SHP77 treated with DMSO at 0.1 percent for 48 hours (cell line): ENCODE results near the gene BMAL1.

Experiments used
- DNase-seq: peaks from one replicate; lab custom pipeline; 2025; lab: John Stamatoyannopoulos, UW

The BMAL1 gene

DNA sequence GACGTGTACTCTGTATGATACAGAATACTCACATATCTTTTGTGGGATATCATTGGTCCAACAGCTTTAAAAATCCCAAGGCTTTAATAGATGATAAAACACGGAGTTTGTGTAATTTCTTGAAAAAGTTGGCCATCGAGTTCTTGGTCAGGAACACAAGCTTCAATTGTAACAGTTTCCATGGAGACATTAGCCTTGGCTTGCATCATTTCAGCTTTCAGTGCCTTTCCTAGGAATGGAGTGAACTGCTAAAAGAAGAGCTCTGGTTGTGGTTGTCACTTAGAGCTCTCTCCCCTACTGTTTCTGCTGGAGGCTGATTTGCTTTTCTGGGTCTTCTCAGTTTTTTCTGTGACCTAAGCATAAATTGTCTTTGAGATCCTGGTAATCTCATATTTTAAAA lies 14.2 kb downstream of the BMAL1 start:
- no peak for DNase-seq

DNA sequence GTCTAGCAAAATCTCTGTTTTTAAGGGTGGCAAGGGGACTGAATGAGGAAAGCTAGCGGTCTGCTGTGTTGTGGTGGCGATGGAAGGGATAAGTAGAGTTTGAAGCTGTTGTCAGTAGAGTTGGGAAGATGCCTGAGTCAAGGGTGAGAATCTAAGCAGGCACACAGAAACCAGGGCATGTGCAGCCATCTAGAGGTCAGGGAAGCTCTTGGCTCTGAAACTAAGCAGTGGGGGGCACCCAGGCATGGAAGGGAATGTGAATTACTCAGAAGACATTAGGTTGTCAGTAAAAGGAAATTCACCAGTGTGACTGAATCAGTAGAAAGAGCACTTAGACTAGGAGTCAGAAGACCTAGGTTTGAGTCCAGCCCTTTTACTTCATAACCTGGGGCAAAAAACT lies 15.4 kb downstream of the BMAL1 start:
- DNase-seq: no peak

DNA sequence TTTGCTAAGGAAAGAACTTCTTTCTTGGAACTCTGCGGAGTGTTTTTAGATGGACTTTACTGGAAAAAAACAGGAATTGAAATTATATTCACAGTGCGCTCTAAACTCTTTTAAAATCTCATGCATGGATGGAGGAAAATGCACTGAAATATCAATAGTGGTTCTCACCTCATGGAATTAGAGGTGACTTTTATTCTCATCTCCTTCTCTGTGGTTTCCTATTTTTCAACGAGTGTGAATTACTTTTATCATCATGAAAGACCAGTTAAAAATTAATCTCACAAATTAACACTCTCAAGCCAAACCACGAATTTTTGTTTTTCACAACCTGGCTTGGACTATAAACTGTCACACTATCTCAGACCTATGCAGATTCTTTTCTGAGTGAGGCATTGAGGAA lies 16.6 kb downstream of the BMAL1 start:
- DNase-seq: no peak

DNA sequence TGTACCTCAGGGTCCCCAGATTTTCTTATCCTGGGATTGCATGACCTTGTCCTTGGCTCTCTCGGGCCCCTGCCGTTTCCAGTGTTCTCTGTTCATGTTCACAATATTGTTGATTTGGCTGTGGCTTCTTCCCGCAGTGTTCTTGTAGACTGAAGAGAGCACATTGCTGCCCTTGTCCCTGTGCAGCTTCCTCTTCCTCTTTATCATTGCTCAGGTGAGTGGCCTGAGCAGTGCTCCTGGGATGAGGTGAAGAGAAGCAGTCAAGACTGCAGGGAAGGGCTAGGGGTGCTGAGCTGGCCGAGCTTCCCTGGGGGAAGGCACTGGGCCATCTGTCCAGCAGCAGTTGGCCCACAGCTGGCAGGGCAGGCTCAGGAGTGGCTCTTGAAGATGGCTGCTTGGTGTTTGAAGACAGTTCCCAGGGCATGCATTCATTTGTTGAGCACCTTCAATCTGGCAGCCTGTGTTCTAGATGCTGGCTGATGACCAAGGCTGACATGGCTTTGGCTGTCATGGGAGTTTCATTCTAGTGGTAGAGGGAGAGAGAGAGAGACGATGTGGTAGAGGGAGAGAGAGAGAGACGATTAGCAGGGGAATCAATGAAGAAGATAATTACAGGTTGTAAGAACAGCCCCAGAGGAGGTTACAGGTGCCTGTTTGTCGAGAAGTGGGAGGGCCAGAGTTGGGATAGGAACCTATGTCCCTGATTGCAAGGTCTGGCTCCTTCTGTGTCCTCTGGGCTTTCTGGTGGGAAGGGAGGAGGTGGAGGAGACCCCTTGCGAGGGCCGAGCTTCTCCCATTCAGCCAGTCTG lies 17.4 kb downstream of the BMAL1 start:
- DNase-seq: no peak

DNA sequence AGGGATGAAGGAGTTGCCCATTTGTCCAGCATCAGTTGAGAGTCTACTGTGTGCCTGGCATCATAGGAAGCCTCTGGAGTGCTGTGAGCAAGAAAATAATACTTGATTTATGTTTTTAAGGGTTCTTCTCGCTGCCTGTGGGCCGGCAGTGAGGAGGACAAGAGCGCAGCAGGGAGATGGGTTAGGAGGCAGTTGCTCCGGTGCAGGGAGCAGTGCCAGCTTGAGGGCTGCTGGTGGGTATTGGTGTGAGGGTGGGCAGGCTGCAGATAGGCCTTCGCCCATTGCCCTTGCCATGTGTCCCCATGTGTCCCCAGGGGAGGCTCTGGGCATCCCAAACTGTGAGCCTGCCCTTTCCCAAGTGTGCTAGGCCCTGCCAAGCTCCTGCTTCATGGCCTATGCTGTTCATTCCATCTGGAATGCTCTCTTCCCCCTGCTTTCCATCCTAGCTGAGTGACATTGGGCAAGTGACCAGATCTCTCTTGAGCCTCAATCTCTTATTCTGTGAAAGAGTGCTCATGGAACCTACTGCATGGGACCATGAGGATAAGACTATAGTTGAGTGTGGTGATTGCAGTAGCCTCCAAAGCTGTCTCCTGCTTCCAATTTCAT lies 19.8 kb downstream of the BMAL1 start:
- DNase-seq: no peak

DNA sequence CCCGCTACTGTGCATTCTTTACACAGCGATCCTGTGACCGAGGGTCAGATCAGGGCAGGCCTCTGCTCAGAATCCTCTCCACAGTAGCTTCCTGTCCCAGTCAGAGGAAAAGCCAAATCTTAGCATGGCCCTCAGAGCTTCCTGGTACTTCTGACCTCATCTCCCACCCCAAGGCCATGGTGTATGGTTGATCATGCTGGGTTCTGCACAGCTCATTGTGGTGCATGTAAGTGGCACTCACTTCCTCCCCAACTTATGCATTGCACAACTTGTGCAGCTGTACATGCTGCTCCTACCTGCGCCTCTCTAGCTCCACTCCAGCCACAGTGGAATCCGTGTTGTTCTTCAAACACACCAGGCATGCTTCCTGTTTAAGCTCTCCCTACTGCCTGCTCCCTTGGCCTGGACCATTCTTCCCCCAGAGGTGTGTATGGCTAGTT lies 20.3 kb downstream of the BMAL1 start:
- DNase-seq: no peak

DNA sequence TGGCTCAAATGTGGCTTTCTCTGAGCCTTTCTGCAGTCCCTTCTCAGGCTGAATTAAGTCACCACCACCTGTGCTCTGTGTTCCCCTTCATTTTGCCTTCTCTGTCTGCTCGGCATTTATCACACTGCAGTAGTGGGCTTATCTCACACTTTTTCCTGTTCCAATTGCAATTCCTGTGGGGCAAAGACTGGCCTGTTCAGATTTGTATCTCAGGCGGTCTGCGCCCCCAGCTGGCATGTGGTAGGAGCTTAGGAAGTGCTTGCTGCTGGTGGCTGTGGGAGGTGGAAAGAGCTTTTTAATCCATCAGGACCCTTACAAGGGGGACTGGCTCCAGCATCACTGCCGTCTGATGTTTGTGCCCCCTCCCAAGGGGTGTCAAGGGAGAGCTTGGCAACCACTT lies 21.2 kb downstream of the BMAL1 start:
- no peak for DNase-seq

DNA sequence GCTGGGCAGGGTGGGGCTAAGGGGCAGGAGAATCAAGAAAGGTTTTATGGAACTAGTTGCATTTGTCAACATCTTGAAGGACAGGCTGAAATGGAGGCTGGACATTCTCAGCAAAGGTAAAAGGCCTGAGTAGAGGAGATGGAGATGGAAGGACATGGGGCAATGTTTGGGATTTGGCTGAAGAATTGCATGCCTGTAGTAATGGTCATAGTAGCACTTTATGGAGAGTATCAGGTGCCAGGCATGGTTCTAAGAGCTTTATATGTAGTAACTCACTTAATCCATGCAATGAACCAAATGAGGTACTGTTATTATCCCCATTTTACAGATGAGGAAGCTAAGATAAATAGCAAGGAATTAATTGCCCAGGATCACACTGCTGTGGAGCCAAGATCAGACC lies 23.9 kb downstream of the BMAL1 start:
- DNase-seq: no peak

DNA sequence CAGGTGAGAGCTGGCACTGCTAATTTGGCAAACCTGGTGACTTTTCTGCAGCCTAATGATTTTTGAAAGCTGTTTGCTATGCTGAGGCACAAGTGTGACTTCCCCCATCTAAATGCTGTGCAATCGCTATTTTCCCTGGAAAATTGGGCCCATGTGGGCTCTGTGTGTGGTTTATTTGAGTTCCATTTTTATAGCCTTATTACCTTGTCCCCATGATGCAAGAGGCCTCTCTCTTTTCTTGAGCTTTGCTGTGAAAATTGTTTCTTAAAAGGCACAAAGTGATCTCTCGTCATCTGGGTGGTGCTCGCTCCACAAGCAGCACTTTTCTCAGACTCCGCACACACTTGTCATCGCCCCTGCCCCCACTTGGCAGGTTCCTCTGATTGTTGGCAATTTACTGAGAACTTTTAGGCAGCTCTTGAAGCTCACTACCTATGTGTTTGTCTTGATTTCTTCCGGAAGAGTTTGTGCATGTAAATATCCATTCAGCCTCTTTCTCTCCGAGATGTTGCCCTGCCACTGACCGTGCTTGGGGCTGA lies 24.9 kb downstream of the BMAL1 start:
- DNase-seq: no peak

DNA sequence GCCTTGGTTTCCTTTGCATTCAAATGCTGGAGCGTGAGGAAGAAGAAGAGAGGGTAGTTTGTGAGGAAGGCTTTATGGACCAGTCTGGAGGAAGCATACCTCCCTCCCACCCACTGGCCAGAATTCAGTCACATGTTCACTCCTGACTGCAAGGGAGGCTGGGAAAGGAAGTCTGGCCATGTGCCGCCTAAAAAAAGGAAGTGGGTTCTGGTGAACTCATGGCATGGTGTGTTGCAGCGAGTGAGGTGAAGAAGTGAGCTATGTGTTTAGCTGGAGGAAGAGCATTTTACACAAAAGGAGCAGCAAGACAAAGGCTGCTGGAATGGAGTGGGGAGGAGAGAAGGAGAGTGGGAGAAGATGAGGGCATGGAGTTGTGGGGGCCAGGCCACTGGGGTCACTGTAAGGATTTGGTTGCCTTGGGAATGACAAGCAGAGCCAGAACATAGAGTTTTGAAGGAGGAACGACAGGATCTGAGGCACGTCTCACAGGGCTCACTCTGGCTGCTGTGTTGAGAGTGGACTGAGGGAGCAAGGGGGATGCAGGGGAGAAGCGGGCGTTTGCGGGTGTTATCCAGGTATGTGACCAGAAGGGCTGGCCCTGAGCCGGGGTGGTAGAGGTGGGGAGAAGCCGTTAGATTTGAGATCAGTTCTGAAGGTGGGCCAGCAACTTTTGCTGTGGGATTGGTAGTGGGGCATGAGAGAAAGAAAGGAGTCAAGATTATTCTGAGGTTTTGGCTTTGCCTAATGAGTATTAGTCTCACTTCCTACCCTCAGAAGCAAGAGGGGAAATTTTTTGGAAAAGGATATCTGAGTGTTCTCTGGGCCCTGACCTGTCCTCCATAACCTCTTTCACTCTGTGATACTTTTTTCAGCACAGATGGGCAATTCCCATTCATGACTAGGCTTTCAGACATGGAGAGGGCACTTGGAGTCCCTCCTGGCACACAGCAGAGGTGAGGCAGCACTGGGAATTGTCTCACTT lies 26.4 kb downstream of the BMAL1 start:
- no peak for DNase-seq

DNA sequence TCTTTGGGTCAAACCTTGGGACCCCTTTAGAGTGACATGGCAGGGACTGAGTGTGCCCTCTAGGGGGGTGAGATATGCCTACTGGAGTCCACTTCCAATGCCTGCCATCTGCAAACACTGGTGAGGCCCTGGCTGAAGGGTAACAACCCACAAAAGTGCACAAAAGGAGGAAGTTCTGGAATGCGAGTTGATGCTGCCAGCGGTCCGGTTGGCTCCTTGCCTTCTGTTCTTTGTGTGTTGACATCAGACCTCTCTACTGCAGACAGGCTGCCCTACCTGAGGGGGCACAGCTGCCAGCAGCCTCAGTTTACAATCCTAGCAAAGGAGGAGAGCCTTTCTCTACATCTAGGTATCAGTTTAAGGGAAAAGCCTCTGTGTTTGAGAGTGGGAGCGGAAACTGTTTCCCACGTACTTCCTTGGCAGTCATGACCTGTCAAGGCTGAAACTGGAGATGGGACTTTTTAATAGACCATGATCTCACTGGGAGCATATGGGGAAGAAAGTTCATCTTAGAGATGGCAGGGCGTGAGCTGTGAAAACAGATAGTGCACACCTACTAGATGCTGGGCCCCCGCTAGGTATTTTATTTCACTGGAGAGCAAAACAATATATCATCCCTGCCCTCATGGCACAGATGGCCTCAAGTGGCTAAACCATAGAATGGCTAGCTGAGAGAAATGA lies 27.2 kb downstream of the BMAL1 start:
- no peak for DNase-seq

DNA sequence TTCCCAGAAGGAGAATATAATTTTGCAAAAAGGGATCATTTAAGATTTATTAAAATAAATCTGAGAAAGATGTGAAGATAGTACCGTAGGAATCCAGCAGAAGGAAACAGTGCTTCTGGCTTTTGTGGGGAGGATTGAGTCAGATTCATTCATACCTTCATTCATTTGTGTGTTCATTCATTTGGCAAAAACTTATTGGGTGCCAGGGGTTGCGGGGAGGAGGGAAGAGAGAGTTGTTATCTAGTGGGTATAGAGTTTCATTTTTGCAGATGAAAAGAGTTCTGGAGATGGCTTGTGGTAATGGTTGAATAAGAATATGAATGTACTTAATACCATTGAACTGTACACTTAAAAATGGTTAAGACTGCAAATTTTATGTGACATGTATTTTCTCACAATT lies 31.1 kb downstream of the BMAL1 start:
- no peak for DNase-seq

DNA sequence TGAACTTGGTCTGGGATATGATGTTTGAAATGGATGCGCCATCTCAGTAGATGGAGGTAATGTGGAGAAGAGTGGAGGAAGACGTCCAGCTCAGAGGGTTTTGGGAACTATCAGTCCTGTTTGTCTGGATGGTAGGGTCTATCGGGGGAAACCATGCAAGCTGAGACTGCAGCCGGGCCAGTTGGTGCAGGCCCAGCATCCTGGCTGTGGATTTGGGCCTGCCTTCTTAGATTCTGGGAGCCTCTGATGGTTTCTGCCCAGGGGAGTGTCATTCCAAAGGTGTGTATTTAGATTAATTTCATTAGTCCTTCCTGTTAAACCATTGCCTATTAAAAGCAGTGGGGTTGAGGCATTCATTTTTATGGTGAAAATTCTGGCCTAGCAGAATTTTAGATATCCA lies 31.6 kb downstream of the BMAL1 start:
- no peak for DNase-seq

DNA sequence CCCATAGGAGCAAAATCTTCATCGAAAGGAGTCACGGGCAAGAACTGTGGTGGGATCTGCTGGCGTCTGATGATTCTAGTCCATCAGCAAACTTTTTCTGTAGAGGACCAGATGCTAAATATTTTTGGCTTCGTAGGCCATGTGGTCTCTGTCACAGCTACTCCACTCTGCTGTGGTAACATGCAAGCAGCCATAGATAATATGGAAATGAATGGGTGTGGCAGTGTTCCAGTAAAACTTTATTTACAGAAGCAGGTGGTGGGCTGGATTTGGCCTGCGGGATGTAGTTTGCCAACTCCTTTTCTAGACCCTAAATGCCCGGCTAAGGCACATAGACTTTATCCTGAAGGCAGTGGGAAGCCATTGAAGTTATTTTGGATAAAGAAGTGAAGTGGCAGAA lies 32.9 kb downstream of the BMAL1 start:
- no peak for DNase-seq

DNA sequence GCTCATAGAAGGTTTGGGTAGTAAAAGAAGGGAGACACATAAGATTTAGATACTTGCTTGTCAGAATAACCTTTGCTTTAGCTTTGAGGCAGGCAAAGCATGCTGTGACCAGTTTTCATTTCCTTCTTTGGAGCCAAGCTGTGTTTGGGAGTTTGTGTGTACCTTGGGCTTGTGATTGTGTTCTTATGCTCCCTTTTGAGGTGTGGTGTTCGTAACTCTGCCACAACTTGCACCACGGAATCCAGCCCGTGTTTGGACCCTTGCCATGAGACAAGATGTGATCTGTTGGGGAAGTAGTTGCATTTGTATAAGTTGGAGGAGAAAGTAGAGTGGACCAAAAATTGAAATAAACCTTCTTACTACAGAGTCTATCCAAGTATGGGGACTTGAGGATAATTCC lies 34.0 kb downstream of the BMAL1 start:
- no peak for DNase-seq

DNA sequence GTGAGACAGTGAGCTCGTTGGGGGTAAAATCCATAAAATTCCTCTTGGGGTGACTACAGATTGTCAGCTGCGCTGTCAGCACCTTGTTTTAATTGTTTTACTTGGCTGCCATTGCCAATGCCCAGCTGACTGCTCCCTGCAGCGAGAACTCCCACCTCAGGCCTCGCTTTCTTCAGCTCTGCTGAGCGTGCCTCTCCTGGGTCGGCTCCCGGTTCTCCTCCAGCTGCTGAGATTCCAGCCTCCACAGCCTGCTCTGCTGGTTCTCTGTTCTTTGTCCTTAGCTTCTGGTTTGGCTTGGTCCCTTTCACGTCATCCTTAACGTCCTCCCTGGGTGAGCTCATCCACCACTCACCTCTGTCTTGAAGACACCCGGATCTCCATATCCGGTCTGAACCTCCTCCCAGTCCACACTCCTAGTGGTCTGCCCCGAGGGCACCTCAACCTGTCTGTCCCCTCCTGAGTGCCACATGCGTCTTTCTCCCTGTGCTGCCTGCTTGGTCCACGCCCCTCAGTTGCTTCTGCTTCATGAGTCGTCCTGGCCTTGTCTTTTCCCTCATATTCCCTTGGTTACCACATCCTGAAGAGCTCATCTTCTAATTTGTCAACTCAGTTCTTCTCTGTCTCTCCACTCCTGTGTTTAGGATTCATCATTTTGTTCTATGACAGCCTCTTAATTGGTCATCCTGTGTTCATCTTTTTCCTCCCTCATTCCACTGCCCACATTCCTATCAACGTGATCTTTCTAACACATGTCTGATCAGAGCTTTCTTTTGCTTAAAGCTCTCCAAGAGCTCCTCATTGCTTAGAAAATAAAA lies 35.6 kb downstream of the BMAL1 start:
- no peak for DNase-seq

DNA sequence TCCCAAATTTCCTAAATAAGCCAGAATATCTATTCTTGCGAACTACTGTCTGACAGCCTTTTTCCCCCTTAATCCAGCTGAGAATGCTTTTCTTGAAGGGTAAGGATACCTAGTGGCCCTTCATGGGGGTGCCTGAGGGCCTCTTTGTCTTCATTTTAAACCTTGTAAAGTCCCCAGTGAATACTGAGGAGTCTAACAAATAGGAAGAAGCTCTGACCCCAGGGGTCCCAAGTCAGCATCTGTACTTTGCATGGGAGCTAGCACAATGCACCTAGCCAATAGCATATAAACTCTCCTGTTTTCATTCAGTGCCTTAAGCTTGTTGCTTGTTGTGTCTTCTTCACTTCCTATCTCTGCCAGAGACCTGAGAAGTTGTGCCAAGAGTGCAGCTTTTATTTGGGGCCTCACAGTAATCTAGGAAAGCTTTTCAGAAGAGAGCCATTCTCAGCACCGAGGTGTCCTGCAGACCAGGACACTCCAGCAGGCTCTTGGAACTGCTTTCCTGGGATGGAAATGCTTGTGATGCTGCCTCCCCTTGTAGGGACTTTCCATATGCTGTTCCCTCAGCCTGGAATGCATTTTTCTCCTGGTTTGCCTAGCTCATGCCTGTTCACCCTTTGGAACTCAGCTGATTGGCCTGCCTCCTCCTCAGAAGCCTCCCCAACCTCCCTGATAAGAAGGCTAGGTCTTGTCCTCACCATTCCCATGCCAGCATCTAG lies 37.2 kb downstream of the BMAL1 start:
- no peak for DNase-seq

DNA sequence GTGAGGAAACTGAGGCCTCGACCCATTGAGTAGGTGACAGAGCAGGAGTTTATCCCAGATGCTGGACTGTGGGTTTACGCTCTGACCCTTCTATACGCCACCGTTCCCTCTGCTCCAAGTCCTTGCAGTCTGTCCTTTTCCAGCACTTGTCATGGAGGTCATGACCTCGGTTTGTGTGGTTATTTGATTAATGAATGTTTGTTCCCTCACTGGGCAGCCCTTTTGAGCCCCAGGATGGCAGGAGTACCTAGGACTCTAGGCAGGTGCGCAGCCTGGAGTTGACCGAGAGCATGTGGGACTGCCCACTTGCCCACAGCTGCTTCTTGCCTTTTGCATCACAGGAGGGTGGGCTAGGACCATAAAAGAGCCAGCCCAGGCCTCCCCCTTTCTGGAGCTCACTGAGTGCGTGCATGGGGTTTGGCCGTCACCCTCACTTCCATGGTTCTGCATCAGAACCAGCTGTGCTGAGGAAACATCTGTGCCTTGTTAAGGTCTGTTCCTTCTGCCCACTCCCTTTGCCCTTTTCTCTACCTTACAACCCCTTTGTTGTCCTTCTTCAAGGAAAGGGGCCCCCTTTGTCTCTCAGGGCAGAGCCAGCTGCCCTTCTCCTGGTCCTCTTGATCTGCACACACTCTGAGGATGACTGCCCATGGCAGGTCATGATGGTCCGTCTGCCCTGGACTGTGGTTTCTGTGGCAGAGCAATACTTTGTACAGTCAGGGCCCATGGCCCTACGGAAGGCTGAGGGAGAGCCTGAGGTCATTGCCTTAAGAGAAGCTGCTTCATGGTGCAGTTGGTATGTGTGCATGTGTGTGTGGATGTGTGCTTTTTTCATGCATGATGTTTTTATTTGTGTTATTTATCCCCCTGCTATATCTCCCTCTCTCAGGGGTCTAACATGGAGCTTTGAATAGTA lies 38.2 kb downstream of the BMAL1 start:
- DNase-seq: no peak

DNA sequence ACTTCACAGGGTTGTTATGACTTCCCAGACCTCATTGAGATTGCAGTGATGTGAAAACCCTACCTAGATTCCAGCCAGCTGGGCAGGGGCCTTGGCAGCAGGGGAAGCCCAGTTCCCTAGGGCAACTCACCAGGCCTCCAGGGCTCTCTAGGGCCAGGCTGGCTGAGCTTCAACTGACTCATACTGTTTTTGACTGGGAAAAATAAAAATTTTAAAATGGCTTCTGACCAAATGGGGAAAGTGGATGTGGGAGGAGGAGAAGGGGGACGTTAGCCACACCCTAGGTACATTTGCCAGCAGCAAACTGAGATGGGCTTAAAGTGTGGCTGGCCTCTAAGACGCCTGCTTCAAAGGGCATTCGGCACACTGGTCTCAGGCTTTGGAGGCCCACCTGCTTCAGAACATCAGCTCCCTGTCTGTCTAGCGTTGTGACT lies 39.0 kb downstream of the BMAL1 start:
- no peak for DNase-seq
